ENCODE results near the gene C11orf71.

- TF ChIP-seq CTCF (IDR thresholded peaks at IDR 0.05) (no peak), ZFX (IDR thresholded peaks at IDR 0.05; ENCODE audit: borderline replicate concordance) (no peak)
Measured at GRCh38 chr11:114426280-114426679, 26.0 kb upstream of the C11orf71 start.
